ENCODE data around the gene FAM53B.

DNA sequence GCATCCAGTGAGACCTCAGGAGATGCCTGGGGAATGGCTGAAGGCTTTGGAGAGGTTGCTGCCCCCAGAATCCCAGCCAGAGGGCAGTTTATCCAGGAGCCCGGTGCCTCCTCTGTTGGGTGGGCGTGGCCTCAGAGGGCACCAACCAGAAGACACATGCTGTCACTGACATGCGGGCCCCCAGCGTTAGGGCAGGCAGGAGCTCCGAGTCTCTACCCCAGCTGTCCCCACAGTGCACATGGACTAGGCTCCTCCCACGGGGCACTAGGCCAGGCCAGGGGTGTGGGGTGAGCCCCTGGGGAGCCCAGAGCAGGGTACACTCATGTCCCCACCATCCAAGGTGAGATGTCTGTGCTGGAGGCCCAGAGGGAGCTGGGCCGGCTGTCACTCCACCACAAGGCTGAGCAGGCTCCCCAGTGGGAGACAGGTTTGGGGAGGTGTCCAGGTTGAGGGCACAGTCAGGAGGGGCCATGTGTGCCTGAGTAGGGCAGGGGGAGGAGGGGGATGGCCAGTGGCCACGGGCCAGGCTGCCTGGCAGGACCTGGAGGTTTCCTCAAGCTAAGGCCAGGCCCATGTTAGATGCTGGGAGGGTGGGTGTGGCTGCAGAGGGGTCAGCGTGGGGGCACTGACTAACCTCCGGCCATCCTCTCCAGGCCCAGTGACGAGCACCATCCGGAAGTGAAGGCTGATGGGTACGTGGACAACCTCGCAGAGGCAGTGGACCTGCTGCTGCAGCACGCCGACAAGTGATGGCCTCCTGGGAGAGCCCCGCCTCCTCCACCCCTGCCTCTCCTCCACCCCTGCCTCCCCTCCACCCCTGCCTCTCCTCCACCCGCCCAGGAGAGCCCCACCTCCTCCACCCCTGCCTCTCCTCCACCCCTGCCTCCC lies 131.3 kb downstream of the FAM53B start:
- TF ChIP-seq POLR2AphosphoS5 (IDR thresholded peaks at IDR 0.05) = no peak
- TF ChIP-seq, protein P1, sequence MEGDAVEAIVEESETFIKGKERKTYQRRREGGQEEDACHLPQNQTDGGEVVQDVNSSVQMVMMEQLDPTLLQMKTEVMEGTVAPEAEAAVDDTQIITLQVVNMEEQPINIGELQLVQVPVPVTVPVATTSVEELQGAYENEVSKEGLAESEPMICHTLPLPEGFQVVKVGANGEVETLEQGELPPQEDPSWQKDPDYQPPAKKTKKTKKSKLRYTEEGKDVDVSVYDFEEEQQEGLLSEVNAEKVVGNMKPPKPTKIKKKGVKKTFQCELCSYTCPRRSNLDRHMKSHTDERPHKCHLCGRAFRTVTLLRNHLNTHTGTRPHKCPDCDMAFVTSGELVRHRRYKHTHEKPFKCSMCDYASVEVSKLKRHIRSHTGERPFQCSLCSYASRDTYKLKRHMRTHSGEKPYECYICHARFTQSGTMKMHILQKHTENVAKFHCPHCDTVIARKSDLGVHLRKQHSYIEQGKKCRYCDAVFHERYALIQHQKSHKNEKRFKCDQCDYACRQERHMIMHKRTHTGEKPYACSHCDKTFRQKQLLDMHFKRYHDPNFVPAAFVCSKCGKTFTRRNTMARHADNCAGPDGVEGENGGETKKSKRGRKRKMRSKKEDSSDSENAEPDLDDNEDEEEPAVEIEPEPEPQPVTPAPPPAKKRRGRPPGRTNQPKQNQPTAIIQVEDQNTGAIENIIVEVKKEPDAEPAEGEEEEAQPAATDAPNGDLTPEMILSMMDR (IDR thresholded peaks at IDR 0.05) = no peak
